Neural cell (in vitro differentiated cells): Measurements from ENCODE around the gene POU6F2.

Experiments used
- EP300 ChIP-seq: fragments of 450-650 bp; conservative IDR thresholded peaks from 2 replicates; pipeline ENCODE4 v1.6.1; 2014; ENCODE audit warnings: antibody characterized with exemption, mild to moderate bottlenecking, moderate library complexity; ENCODE audit not compliant: poor library complexity, severe bottlenecking
- POLR2AphosphoS5 ChIP-seq: IDR thresholded peaks from 2 replicates; pipeline ENCODE4 v1.6.1; 2012
- TF ChIP-seq, protein P1 (sequence below): fragments of 450-650 bp; IDR thresholded peaks from 2 replicates; pipeline ENCODE4 v1.5.1; 2014; ENCODE audit warnings: antibody characterized with exemption, mild to moderate bottlenecking, moderate library complexity; ENCODE audit not compliant: poor library complexity, severe bottlenecking
- TF ChIP-seq, protein P2 (sequence below): IDR thresholded peaks from 2 replicates; pipeline ENCODE4 v1.6.1; 2012; ENCODE audit warnings: borderline replicate concordance

DNA sequence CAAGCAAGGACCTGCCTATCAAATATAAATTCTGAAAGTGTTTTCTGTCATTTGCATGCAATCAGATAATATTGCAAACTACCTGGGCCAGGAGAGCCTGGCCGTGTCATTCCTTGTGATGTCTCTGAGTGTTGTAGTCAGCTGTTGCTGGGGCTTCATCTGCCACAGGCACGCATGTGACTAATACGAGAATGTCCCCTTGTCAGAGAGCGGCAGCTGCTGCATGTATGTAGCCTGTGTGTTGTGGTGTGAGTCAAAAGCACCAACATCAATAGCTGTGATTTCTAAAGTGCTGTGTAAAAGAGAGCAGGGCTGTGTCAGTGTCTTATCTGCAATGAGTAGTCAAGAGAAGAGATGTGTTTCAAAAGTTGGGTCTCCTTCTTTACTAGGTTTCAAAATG is 155.4 kb downstream of the POU6F2 start:
- TF ChIP-seq POLR2AphosphoS5 (peak; percentile 41), EP300 (peak; percentile 23)
- TF ChIP-seq, protein P1, sequence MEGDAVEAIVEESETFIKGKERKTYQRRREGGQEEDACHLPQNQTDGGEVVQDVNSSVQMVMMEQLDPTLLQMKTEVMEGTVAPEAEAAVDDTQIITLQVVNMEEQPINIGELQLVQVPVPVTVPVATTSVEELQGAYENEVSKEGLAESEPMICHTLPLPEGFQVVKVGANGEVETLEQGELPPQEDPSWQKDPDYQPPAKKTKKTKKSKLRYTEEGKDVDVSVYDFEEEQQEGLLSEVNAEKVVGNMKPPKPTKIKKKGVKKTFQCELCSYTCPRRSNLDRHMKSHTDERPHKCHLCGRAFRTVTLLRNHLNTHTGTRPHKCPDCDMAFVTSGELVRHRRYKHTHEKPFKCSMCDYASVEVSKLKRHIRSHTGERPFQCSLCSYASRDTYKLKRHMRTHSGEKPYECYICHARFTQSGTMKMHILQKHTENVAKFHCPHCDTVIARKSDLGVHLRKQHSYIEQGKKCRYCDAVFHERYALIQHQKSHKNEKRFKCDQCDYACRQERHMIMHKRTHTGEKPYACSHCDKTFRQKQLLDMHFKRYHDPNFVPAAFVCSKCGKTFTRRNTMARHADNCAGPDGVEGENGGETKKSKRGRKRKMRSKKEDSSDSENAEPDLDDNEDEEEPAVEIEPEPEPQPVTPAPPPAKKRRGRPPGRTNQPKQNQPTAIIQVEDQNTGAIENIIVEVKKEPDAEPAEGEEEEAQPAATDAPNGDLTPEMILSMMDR = no peak
- TF ChIP-seq, protein P2, sequence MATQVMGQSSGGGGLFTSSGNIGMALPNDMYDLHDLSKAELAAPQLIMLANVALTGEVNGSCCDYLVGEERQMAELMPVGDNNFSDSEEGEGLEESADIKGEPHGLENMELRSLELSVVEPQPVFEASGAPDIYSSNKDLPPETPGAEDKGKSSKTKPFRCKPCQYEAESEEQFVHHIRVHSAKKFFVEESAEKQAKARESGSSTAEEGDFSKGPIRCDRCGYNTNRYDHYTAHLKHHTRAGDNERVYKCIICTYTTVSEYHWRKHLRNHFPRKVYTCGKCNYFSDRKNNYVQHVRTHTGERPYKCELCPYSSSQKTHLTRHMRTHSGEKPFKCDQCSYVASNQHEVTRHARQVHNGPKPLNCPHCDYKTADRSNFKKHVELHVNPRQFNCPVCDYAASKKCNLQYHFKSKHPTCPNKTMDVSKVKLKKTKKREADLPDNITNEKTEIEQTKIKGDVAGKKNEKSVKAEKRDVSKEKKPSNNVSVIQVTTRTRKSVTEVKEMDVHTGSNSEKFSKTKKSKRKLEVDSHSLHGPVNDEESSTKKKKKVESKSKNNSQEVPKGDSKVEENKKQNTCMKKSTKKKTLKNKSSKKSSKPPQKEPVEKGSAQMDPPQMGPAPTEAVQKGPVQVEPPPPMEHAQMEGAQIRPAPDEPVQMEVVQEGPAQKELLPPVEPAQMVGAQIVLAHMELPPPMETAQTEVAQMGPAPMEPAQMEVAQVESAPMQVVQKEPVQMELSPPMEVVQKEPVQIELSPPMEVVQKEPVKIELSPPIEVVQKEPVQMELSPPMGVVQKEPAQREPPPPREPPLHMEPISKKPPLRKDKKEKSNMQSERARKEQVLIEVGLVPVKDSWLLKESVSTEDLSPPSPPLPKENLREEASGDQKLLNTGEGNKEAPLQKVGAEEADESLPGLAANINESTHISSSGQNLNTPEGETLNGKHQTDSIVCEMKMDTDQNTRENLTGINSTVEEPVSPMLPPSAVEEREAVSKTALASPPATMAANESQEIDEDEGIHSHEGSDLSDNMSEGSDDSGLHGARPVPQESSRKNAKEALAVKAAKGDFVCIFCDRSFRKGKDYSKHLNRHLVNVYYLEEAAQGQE = no peak
